Body of pancreas (tissue), 4 donors: ENCODE results near the gene NFIC. TPM values are rescaled to one million over a fixed set of nuclear protein-coding genes. Genes with fewer than 3 reads are reported as not detected.

Experiments
- ATAC-seq: fragments of 150-250 bp; one replicate; pipeline ENCODE4 v1.9.1; 2016
- DNase-seq, 4 donors: peaks; one replicate each; pipeline ENCODE4 v3.0.0-alpha.2; 2019
- H3K27ac ChIP-seq, 4 donors: fragments of 200-600 bp; sonication (generic); 1 replicate in 3 of 4; 2 replicates in 1 of 4; pipeline versions ENCODE4 v1.5.1 to v1.6.1; 2016 to 2019; ENCODE audit warnings: mild to moderate bottlenecking in 1 of 4, mixed read lengths in 1 of 4, moderate library complexity in 1 of 4
- H3K27me3 ChIP-seq, 2 donors: fragments of 200-600 bp; sonication (generic); one replicate each; pipeline ENCODE4 v1.6.0; 2016; ENCODE audit warnings: mild to moderate bottlenecking in 1 of 2
- H3K36me3 ChIP-seq, 2 donors: fragments of 200-600 bp; sonication (generic); replicated peaks in 1 of 2; 2 replicates each; pipeline ENCODE4 v1.5.1; 2016; ENCODE audit warnings: low read depth in 2 of 2; ENCODE audit not compliant: insufficient read depth in 1 of 2
- H3K4me1 ChIP-seq: fragments of 200-600 bp; sonication (generic); one replicate; pipeline ENCODE4 v1.6.0; 2016
- H3K4me3 ChIP-seq, 2 donors: fragments of 200-600 bp; sonication (generic); 1 replicate in 1 of 2; 2 replicates in 1 of 2; pipeline ENCODE4 v1.5.1; 2016 to 2019
- H3K9me3 ChIP-seq, 3 donors: fragments of 200-600 bp; sonication (generic); 1 replicate in 2 of 3; 2 replicates in 1 of 3; pipeline ENCODE4 v1.5.1; 2016
- CTCF ChIP-seq, 7 experiments: fragments of 450-650 bp in 4 of 7; fragments of 200-600 bp in 3 of 7; sonication (generic) in 3 of 7; IDR thresholded peaks; one replicate each; pipeline ENCODE4 v1.5.1; 2016 to 2019; ENCODE audit warnings: antibody characterized with exemption in 7 of 7
- POLR2A ChIP-seq, 3 donors: fragments of 450-650 bp; IDR thresholded peaks; one replicate each; pipeline ENCODE4 v1.6.1; 2016; ENCODE audit warnings: antibody characterized with exemption in 3 of 3, mild to moderate bottlenecking in 2 of 3
- WGBS, 2 donors: methylation state at CpG; one replicate each; pipeline ENCODE4 v1.1.5; 2017; 5-methylcytosine and 5-hydroxymethylcytosine counted together
- intact Hi-C: fragments of 100-400 bp; cut with DNase I; formaldehyde crosslinking; loops from one replicate; pipeline ENCODE4 v1.15.1; 2023
- total RNA-seq, 2 donors: library from RNA; depleted of rRNA; stranded (reverse); fragments of >200 nt; gene quantifications; one replicate each; pipeline ENCODE4 v1.1.0, GENCODE V29; 2016

Gene NFIC
- total RNA-seq, 2 donors from 2014 or later: 178 to 186 TPM

GRCh38 chr19:3370728-3371591 lies 4.6 kb downstream of the NFIC start:
- Histone ChIP-seq H3K9me3 (no peaks in the 10 kb centered on the region), H3K36me3 (no peaks in the 10 kb centered on the region), H3K4me1 (peaks cover 80% of the 10 kb centered on the region), H3K4me3 (no peak overlapping the region), H3K27me3 (no peaks in the 10 kb centered on the region), H3K27ac (peak overlapping the region; percentile 97 to 99 (median 99))
- 63 to 65% methylated on average over 22 to 25 of the region's 25 CpGs for WGBS, 2 donors
- intact Hi-C loops: no loop called here
- DNase-seq: peak in 1 of 4 donors; percentile 26
- TF ChIP-seq POLR2A (IDR thresholded peaks at IDR 0.05): no peak
- TF ChIP-seq CTCF (IDR thresholded peaks at IDR 0.05): no peak
- no peak for ATAC-seq

- H3K27ac ChIP-seq: peak overlapping the region; percentile 47 to 99 (median 95)
- DNase-seq: peak in 3 of 4 donors; percentile 52 to 71 (median 62)
- ATAC-seq: no peak
- WGBS, 2 donors: 30 to 34% methylated on average over 11 to 14 of the region's 14 CpGs
- no peaks in the 10 kb centered on the region for H3K9me3 ChIP-seq
- H3K4me3 ChIP-seq: no peak overlapping the region
- H3K36me3 ChIP-seq: no peaks in the 10 kb centered on the region
- peaks cover 94% of the 10 kb centered on the region for H3K4me1 ChIP-seq
- H3K27me3 ChIP-seq: no peaks in the 10 kb centered on the region
- no peak for TF ChIP-seq CTCF (IDR thresholded peaks at IDR 0.05)
- TF ChIP-seq POLR2A (IDR thresholded peaks at IDR 0.05): peak in 1 of 3 donors; percentile 10
- intact Hi-C loops: no loop called here
These were observed 6.0 kb downstream of the NFIC start for GRCh38 chr19:3372413-3372812.

GRCh38 chr19:3373971-3374368 lies 7.6 kb downstream of the NFIC start:
- peaks cover 90% of the 10 kb centered on the region for H3K4me1 ChIP-seq
- intact Hi-C loops: no loop called here
- no peak for ATAC-seq
- 73 to 94% methylated on average over 4 to 6 of the region's 6 CpGs for WGBS, 2 donors
- H3K9me3 ChIP-seq: no peaks in the 10 kb centered on the region
- H3K27ac ChIP-seq: peak overlapping the region; percentile 91 to 99 (median 96)
- no peaks in the 10 kb centered on the region for H3K36me3 ChIP-seq
- no peaks in the 10 kb centered on the region for H3K27me3 ChIP-seq
- TF ChIP-seq CTCF (IDR thresholded peaks at IDR 0.05): no peak
- no peak for TF ChIP-seq POLR2A (IDR thresholded peaks at IDR 0.05)
- DNase-seq: no peak
- no peak overlapping the region for H3K4me3 ChIP-seq

GRCh38 chr19:3374369-3375112 lies 8.2 kb downstream of the NFIC start:
- peak; percentile 91 to 96 (median 94) for DNase-seq
- Histone ChIP-seq H3K9me3 (no peaks in the 10 kb centered on the region), H3K4me1 (peaks cover 89% of the 10 kb centered on the region), H3K36me3 (no peaks in the 10 kb centered on the region), H3K27me3 (no peaks in the 10 kb centered on the region), H3K4me3 (no peak overlapping the region), H3K27ac (peak overlapping the region; percentile 91 to 99 (median 96))
- peak; percentile 84 for ATAC-seq
- intact Hi-C loops: no loop called here
- WGBS, 2 donors: 19 to 21% methylated on average over 10 of the region's 10 CpGs
- TF ChIP-seq POLR2A (IDR thresholded peaks at IDR 0.05) (no peak), CTCF (IDR thresholded peaks at IDR 0.05) (no peak)
